OCI-LY7 (cell line): Measurements from ENCODE around the gene SNAPIN. TPM values are rescaled to one million over a fixed set of nuclear protein-coding genes. Genes with fewer than 3 reads are reported as not detected.

Experiments used
- BruUV-seq: library from RNA; stranded (reverse); fragments of 400-500 nt; replicated peaks from 2 replicates; lab custom pipeline; 2021; lab: Mats Ljungman, UMichigan
- CTCF ChIA-PET: fragments of 300-600 bp; sonication (Branson Sonifier 250); formaldehyde crosslinking; loops from one replicate; lab custom pipeline; 2022; ENCODE audit warnings: antibody characterized with exemption; ENCODE audit not compliant: unreplicated experiment; lab: Charles Lee
- POLR2A ChIA-PET: fragments of 300-600 bp; sonication (Branson Sonifier 250); formaldehyde crosslinking; loops from one replicate; lab custom pipeline; 2022; ENCODE audit warnings: antibody characterized with exemption; lab: Charles Lee
- DNase-seq: peaks from one replicate; pipeline ENCODE4 v3.0.0-alpha.2; 2015; ENCODE audit warnings: low spot score
- H2AFZ ChIP-seq: fragments of 200-600 bp; sonication (generic), shearing (Covaris generic); 2 replicates; pipeline ENCODE4 v1.6.1; 2014; ENCODE audit warnings: mild to moderate bottlenecking, antibody characterized with exemption, low read length, moderate library complexity
- H3K27ac ChIP-seq: fragments of 200-600 bp; sonication (generic); 2 replicates; pipeline ENCODE4 v1.5.1; 2014; ENCODE audit warnings: mixed run types, low read depth, mild to moderate bottlenecking, moderate library complexity, low read length, inconsistent platforms; ENCODE audit not compliant: poor library complexity, severe bottlenecking
- H3K36me3 ChIP-seq: fragments of 200-600 bp; sonication (generic); 2 replicates; pipeline ENCODE4 v1.6.1; 2014; ENCODE audit warnings: mild to moderate bottlenecking, antibody characterized with exemption, low read length, moderate library complexity, mixed read lengths; ENCODE audit not compliant: insufficient read depth
- H3K4me1 ChIP-seq: fragments of 200-600 bp; sonication (generic); 2 replicates; pipeline ENCODE4 v1.5.1; 2014; ENCODE audit warnings: mild to moderate bottlenecking, low read length; ENCODE audit not compliant: insufficient read depth, poor library complexity, severe bottlenecking
- H3K4me2 ChIP-seq: fragments of 200-600 bp; sonication (generic); 2 replicates; pipeline ENCODE4 v1.6.1; 2014; ENCODE audit warnings: mild to moderate bottlenecking, low read length
- H3K4me3 ChIP-seq: fragments of 200-600 bp; sonication (generic); 2 replicates; pipeline ENCODE4 v1.5.1; 2014; ENCODE audit warnings: mild to moderate bottlenecking, low read depth, low read length; ENCODE audit not compliant: poor library complexity, severe bottlenecking
- H3K79me2 ChIP-seq: fragments of 200-600 bp; sonication (generic); 2 replicates; pipeline ENCODE4 v1.6.1; 2016; ENCODE audit warnings: low read depth, mild to moderate bottlenecking, low read length, moderate library complexity, mixed read lengths; ENCODE audit not compliant: insufficient read depth
- H3K9me2 ChIP-seq: fragments of 200-600 bp; sonication (generic); 2 replicates; pipeline ENCODE4 v1.6.1; 2016; ENCODE audit warnings: mild to moderate bottlenecking, low read length, mixed read lengths; ENCODE audit not compliant: insufficient read depth
- H3K9me3 ChIP-seq: fragments of 200-600 bp; sonication (generic); 2 replicates; pipeline ENCODE4 v1.6.1; 2014; ENCODE audit warnings: mild to moderate bottlenecking, mixed run types, low read length, mixed read lengths
- H4K20me1 ChIP-seq: fragments of 200-600 bp; sonication (generic); 2 replicates; pipeline ENCODE4 v1.6.1; 2014; ENCODE audit warnings: mild to moderate bottlenecking, antibody characterized with exemption, low read length, moderate library complexity, mixed read lengths; ENCODE audit not compliant: insufficient read depth
- CTCF ChIP-seq: fragments of 200-600 bp; sonication (generic); conservative IDR thresholded peaks from 2 replicates; pipeline ENCODE4 v1.5.1; 2014; ENCODE audit warnings: mild to moderate bottlenecking, antibody characterized with exemption, low read length, moderate library complexity, mixed read lengths
- EZH2phosphoT487 ChIP-seq: fragments of 200-600 bp; sonication (generic); IDR thresholded peaks from 2 replicates; pipeline ENCODE4 v1.6.1; 2018; ENCODE audit warnings: low read depth, borderline replicate concordance, mild to moderate bottlenecking, mixed run types, antibody characterized with exemption, low read length, moderate library complexity, mixed read lengths
- intact Hi-C: fragments of 100-400 bp; cut with micrococcal nuclease; formaldehyde crosslinking; loops from one replicate; pipeline ENCODE4 v1.10.0; 2022; ENCODE audit not compliant: unreplicated experiment
- total RNA-seq, 2 experiments: library from RNA; depleted of rRNA in 1 of 2; stranded (reverse); fragments of >200 nt in 1 of 2; shearing (Covaris generic) in 1 of 2; gene quantifications; 2 replicates each; pipeline ENCODE4 v1.2.3, GENCODE V29; 2014 to 2022

SNAPIN gene
- total RNA-seq, 2 experiments from 2014 or later, result 31.1 to 44.5 TPM

GRCh38 chr1:153630384-153630783, 28.1 kb upstream of the SNAPIN start:
- Histone ChIP-seq H3K4me1 (peaks cover 17% of the 10 kb centered on the region), H3K4me3 (no peak overlapping the region), H3K9me3 (no peaks in the 10 kb centered on the region), H3K9me2 (no peaks in the 10 kb centered on the region), H2AFZ (no peak overlapping the region), H3K27ac (no peak overlapping the region), H4K20me1 (no peaks in the 10 kb centered on the region), H3K4me2 (no peak overlapping the region), H3K79me2 (peaks cover 11% of the 10 kb centered on the region), H3K36me3 (no peaks in the 10 kb centered on the region)
- ChIA-PET CTCF (no interaction called here), POLR2A (no interaction called here)
- BruUV-seq, result no TSS peak
- TF ChIP-seq CTCF (no peak), EZH2phosphoT487 (no peak)
- DNase-seq, result no peak
- intact Hi-C loops, result no loop called here

- Histone ChIP-seq H3K79me2 (peaks cover 21% of the 10 kb centered on the region), H3K4me2 (no peak overlapping the region), H2AFZ (no peak overlapping the region), H3K27ac (no peak overlapping the region), H3K36me3 (peaks cover 7% of the 10 kb centered on the region), H3K4me3 (no peak overlapping the region), H3K9me3 (no peaks in the 10 kb centered on the region), H3K9me2 (no peaks in the 10 kb centered on the region), H3K4me1 (peaks cover 26% of the 10 kb centered on the region), H4K20me1 (no peaks in the 10 kb centered on the region)
- no TSS peak for BruUV-seq
- TF ChIP-seq CTCF (no peak), EZH2phosphoT487 (no peak)
- intact Hi-C loops, result no loop called here
- ChIA-PET POLR2A (interaction anchor here (1.0 kb wide), 2 partner anchors 17 to 19 kb away, joined by 3 to 4 read pairs; partner anchors contain the start of gene S100A16), CTCF (no interaction called here)
- no peak for DNase-seq
Measured at GRCh38 chr1:153631047-153632022, 27.2 kb upstream of the SNAPIN start.
